H9 (cell line): ENCODE data around the gene PTPRF. TPM values are rescaled to one million over a fixed set of nuclear protein-coding genes. Genes with fewer than 3 reads are reported as not detected.
A peak's percentile ranks its signal among the peaks of the same experiment; 100 is the strongest.

ENCODE experiments used
- DNase-seq: peaks from one replicate; pipeline ENCODE4 v3.0.0-alpha.2; 2017
- H2AFZ ChIP-seq: one replicate; pipeline ENCODE4 v1.6.1; 2013; ENCODE audit warnings: mild to moderate bottlenecking, low read length, control low read depth, moderate library complexity
- H2AK5ac ChIP-seq: 2 replicates; pipeline ENCODE4 v1.6.1; 2013; ENCODE audit warnings: low read length, control low read depth, mixed read lengths; ENCODE audit not compliant: insufficient read length
- H2BK120ac ChIP-seq: one replicate; pipeline ENCODE4 v1.6.1; 2013; ENCODE audit warnings: low read depth, mild to moderate bottlenecking, low read length, control low read depth, inconsistent platforms; ENCODE audit not compliant: poor library complexity, severe bottlenecking
- H2BK12ac ChIP-seq: 2 replicates; pipeline ENCODE4 v1.6.1; 2013; ENCODE audit warnings: low read length, control low read depth, mixed read lengths, low read depth; ENCODE audit not compliant: insufficient read length
- H2BK15ac ChIP-seq: 2 replicates; pipeline ENCODE4 v1.6.1; 2013; ENCODE audit warnings: low read depth, low read length, control low read depth
- H2BK20ac ChIP-seq: one replicate; pipeline ENCODE4 v1.6.1; 2013; ENCODE audit warnings: low read depth, mild to moderate bottlenecking, low read length, control low read depth, inconsistent platforms; ENCODE audit not compliant: poor library complexity, severe bottlenecking
- H2BK5ac ChIP-seq: 2 replicates; pipeline ENCODE4 v1.6.1; 2013; ENCODE audit warnings: low read length, control low read depth, mixed read lengths; ENCODE audit not compliant: insufficient read length
- H3K14ac ChIP-seq: 2 replicates; pipeline ENCODE4 v1.6.1; 2013; ENCODE audit warnings: low read length, control low read depth; ENCODE audit not compliant: insufficient read depth
- H3K18ac ChIP-seq: 2 replicates; pipeline ENCODE4 v1.6.1; 2013; ENCODE audit warnings: low read depth, mild to moderate bottlenecking, mixed read lengths, low read length, control low read depth; ENCODE audit not compliant: insufficient read length
- H3K23ac ChIP-seq: 2 replicates; pipeline ENCODE4 v1.6.1; 2013; ENCODE audit warnings: low read length, control low read depth, mixed read lengths, low read depth; ENCODE audit not compliant: insufficient read length
- H3K23me2 ChIP-seq: 2 replicates; pipeline ENCODE4 v1.6.1; 2013; ENCODE audit warnings: low read depth, mild to moderate bottlenecking, mixed read lengths, low read length, control low read depth; ENCODE audit not compliant: insufficient read length, poor library complexity, severe bottlenecking
- H3K27ac ChIP-seq: 2 replicates; pipeline ENCODE4 v1.5.1; 2013; ENCODE audit warnings: low read length, control low read depth, mixed read lengths, low read depth; ENCODE audit not compliant: insufficient read length
- H3K27me3 ChIP-seq: 2 replicates; pipeline ENCODE4 v1.6.1; 2013; ENCODE audit warnings: low read length, control low read depth, inconsistent platforms; ENCODE audit not compliant: insufficient read depth
- H3K4ac ChIP-seq: 2 replicates; pipeline ENCODE4 v1.6.1; 2013; ENCODE audit warnings: low read depth, mild to moderate bottlenecking, control low read depth, inconsistent platforms, low read length, moderate library complexity
- H3K4me1 ChIP-seq: 2 replicates; pipeline ENCODE4 v1.6.1; 2013; ENCODE audit warnings: low read length, control low read depth, inconsistent platforms; ENCODE audit not compliant: insufficient read depth
- H3K4me2 ChIP-seq: 2 replicates; pipeline ENCODE4 v1.6.1; 2013; ENCODE audit warnings: low read length, control low read depth, mixed read lengths; ENCODE audit not compliant: insufficient read length, insufficient read depth
- H3K56ac ChIP-seq: 2 replicates; pipeline ENCODE4 v1.6.1; 2013; ENCODE audit warnings: low read depth, mild to moderate bottlenecking, mixed read lengths, low read length, control low read depth; ENCODE audit not compliant: insufficient read length
- H3K79me1 ChIP-seq: 2 replicates; pipeline ENCODE4 v1.6.1; 2013; ENCODE audit warnings: low read depth, mild to moderate bottlenecking, moderate library complexity, low read length, control low read depth, inconsistent platforms; ENCODE audit not compliant: insufficient read depth, poor library complexity, severe bottlenecking
- H3K79me2 ChIP-seq: 2 replicates; pipeline ENCODE4 v1.6.1; 2013; ENCODE audit warnings: low read length, control low read depth, inconsistent platforms; ENCODE audit not compliant: insufficient read depth
- H3K9ac ChIP-seq: 2 replicates; pipeline ENCODE4 v1.6.1; 2013; ENCODE audit warnings: low read length, control low read depth, mixed read lengths; ENCODE audit not compliant: insufficient read length; ENCODE audit errors: extremely low read depth
- H3K9me3 ChIP-seq: one replicate; pipeline ENCODE4 v1.6.1; 2013; ENCODE audit warnings: low read depth, low read length, inconsistent platforms; ENCODE audit not compliant: control insufficient read depth
- H3T11ph ChIP-seq: one replicate; pipeline ENCODE4 v1.6.1; 2013; ENCODE audit warnings: mild to moderate bottlenecking, low read length, control low read depth, inconsistent platforms
- H4K20me1 ChIP-seq: one replicate; pipeline ENCODE4 v1.6.1; 2013; ENCODE audit not compliant: control insufficient read depth, insufficient read length, insufficient read depth
- H4K5ac ChIP-seq: 2 replicates; pipeline ENCODE4 v1.6.1; 2013; ENCODE audit warnings: low read depth, mild to moderate bottlenecking, mixed read lengths, low read length, control low read depth; ENCODE audit not compliant: insufficient read length
- H4K8ac ChIP-seq: replicated peaks from 2 replicates; pipeline ENCODE4 v1.6.1; 2013; ENCODE audit warnings: low read length, control low read depth, mixed read lengths, low read depth; ENCODE audit not compliant: insufficient read length
- H4K91ac ChIP-seq: 2 replicates; pipeline ENCODE4 v1.6.1; 2013; ENCODE audit warnings: low read depth, mild to moderate bottlenecking, moderate library complexity, mixed read lengths, low read length, control low read depth; ENCODE audit not compliant: insufficient read length
- H3K27ac Mint-ChIP-seq, 3 experiments: 2 replicates in 2 of 3; 3 replicates in 1 of 3; pipeline ENCODE4 v1.8.0; 2020 to 2021; ENCODE audit warnings: mixed read lengths in 3 of 3, mild to moderate bottlenecking in 1 of 3, moderate library complexity in 1 of 3
- H3K27me3 Mint-ChIP-seq: 2 replicates; pipeline ENCODE4 v1.8.0; 2021; ENCODE audit warnings: low read depth, mild to moderate bottlenecking, moderate library complexity, mixed read lengths
- H3K36me3 Mint-ChIP-seq, 3 experiments: 2 replicates in 2 of 3; 3 replicates in 1 of 3; pipeline ENCODE4 v1.8.0; 2020 to 2021; ENCODE audit warnings: low read depth in 3 of 3, mixed read lengths in 3 of 3; ENCODE audit not compliant: insufficient read depth in 1 of 3
- H3K4me1 Mint-ChIP-seq, 2 experiments: 2 replicates each; pipeline ENCODE4 v1.8.0; 2020; ENCODE audit warnings: mixed read lengths in 2 of 2
- H3K4me3 Mint-ChIP-seq, 2 experiments: 2 replicates in 1 of 2; 3 replicates in 1 of 2; pipeline ENCODE4 v1.8.0; 2020 to 2021; ENCODE audit warnings: mild to moderate bottlenecking in 2 of 2, mixed read lengths in 2 of 2, moderate library complexity in 1 of 2
- H3K9me3 Mint-ChIP-seq, 2 experiments: 2 replicates in 1 of 2; 3 replicates in 1 of 2; pipeline ENCODE4 v1.8.0; 2020; ENCODE audit warnings: mild to moderate bottlenecking in 2 of 2, mixed read lengths in 2 of 2, moderate library complexity in 1 of 2
- WGBS: extraction: QIAGEN DNeasy Blood & Tissue Kit; methylation state at CpG from one replicate; pipeline ENCODE4 v1.1.7; 2013; ENCODE audit warnings: missing lambda C conversion rate, low lambda C conversion rate, mixed read lengths; ENCODE audit not compliant: insufficient read length; ENCODE audit errors: extremely low coverage; 5-methylcytosine and 5-hydroxymethylcytosine counted together
- total RNA-seq: library from RNA; stranded (reverse); gene quantifications from 2 replicates; pipeline ENCODE4 v1.2.1, GENCODE V29; 2021
- TF ChIP-seq, protein P1 (sequence below): fragments of 200-600 bp; sonication (generic); conservative IDR thresholded peaks from 3 replicates; pipeline ENCODE4 v1.8.0; 2021; ENCODE audit warnings: antibody characterized with exemption, mild to moderate bottlenecking

The PTPRF gene
- total RNA-seq, 1 experiment from 2014 or later: 193 TPM

GRCh38 chr1:43584204-43584603 lies 53.5 kb downstream of the PTPRF start:
- Histone ChIP-seq H3K23ac (no peak overlapping the region), H3K79me1 (no peaks in the 10 kb centered on the region), H3K4ac (no peak overlapping the region), H3K56ac (no peak overlapping the region), H2BK20ac (no peak overlapping the region), H4K8ac (no peak overlapping the region), H2AFZ (no peak overlapping the region), H3K4me1 (no peaks in the 10 kb centered on the region), H2BK12ac (no peak overlapping the region), H3K79me2 (no peaks in the 10 kb centered on the region), H2BK5ac (no peak overlapping the region), H3K27me3 (no peaks in the 10 kb centered on the region), H3K9ac (no peak overlapping the region), H3K14ac (no peak overlapping the region), H3T11ph (no peak overlapping the region), H2AK5ac (no peak overlapping the region), H4K5ac (no peak overlapping the region), H3K4me2 (no peak overlapping the region), H2BK120ac (no peak overlapping the region), H2BK15ac (no peak overlapping the region), H3K18ac (peak overlapping the region; percentile 38), H3K23me2 (no peaks in the 10 kb centered on the region), H4K20me1 (no peaks in the 10 kb centered on the region), H3K27ac (no peak overlapping the region), H4K91ac (no peak overlapping the region), H3K9me3 (no peaks in the 10 kb centered on the region)
- no CpG with 5 or more reads among the region's 8 CpGs for WGBS
- peaks cover 8 to 44% (median 42%) of the 10 kb centered on the region in 3 experiments for H3K36me3 Mint-ChIP-seq
- H3K27me3 Mint-ChIP-seq: no peaks in the 10 kb centered on the region
- no peak overlapping the region for H3K4me3 Mint-ChIP-seq
- no peaks in the 10 kb centered on the region; a peak in 1 of 5 replicates for H3K9me3 Mint-ChIP-seq
- no peak for DNase-seq
- H3K4me1 Mint-ChIP-seq: peaks cover 0 to 2% of the 10 kb centered on the region in 2 experiments; a peak in 1 of 4 replicates
- H3K27ac Mint-ChIP-seq: peak overlapping the region in 1 of 3 experiments; percentile 70; a peak in 2 of 7 replicates
- TF ChIP-seq, protein P1, sequence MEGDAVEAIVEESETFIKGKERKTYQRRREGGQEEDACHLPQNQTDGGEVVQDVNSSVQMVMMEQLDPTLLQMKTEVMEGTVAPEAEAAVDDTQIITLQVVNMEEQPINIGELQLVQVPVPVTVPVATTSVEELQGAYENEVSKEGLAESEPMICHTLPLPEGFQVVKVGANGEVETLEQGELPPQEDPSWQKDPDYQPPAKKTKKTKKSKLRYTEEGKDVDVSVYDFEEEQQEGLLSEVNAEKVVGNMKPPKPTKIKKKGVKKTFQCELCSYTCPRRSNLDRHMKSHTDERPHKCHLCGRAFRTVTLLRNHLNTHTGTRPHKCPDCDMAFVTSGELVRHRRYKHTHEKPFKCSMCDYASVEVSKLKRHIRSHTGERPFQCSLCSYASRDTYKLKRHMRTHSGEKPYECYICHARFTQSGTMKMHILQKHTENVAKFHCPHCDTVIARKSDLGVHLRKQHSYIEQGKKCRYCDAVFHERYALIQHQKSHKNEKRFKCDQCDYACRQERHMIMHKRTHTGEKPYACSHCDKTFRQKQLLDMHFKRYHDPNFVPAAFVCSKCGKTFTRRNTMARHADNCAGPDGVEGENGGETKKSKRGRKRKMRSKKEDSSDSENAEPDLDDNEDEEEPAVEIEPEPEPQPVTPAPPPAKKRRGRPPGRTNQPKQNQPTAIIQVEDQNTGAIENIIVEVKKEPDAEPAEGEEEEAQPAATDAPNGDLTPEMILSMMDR: no peak
